Activated T-cell treated with anti-CD3 and anti-CD28 coated beads for 48 hours (primary cell): ENCODE data around the gene SKIDA1.

ENCODE experiments used
- DNase-seq: peaks from one replicate; pipeline ENCODE4 v3.0.0-alpha.2; 2020; ENCODE audit warnings: low read depth

The SKIDA1 gene

GRCh38 chr10:21517134-21518031 is 8.1 kb downstream of the SKIDA1 start:
- DNase-seq, result peak; percentile 41

DNA sequence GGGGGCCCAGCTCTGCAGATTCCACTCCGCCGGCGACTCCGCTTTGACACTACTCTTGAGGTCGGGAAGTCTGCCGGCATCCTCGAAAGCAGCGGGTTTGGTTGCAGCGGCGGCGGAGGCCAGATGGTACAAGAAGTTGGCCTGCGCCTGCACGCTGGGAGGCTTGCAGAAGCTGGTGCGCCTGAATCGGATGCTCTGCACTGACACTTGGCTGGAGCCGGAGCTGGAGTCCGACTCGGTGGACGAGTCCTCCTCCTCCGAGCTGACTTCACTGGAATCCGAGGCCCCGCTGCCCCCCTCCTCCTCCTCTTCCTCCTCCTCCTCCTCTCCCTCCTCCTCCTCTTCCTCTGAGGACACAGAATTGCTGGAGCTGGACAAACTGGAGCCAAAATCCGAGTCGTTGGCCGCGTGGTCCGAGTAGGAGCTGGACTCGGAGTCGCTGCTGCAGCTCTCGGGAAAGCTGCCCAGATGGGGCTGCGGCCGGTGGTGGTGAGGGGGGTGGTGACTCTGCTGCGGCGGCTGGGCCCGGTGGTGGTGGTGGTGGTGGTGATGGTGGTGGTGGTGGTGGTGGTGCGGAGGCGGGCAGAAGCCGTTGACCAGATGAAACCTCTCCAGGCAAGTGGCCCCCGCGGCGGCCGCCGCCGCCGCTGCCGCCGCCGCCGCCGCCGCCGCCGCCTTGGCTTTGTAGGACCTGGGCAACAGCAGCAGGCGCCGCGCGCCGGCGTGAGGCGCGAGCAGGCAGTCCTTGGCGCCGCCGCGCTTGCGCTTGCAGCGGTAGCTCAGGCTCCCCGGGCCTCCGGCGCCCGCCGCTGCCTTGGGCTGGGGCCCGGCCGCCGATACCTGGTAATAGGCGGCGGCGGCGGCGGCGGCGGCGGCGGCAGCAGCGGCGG is 9.0 kb downstream of the SKIDA1 start:
- peak; percentile 51 for DNase-seq

DNA sequence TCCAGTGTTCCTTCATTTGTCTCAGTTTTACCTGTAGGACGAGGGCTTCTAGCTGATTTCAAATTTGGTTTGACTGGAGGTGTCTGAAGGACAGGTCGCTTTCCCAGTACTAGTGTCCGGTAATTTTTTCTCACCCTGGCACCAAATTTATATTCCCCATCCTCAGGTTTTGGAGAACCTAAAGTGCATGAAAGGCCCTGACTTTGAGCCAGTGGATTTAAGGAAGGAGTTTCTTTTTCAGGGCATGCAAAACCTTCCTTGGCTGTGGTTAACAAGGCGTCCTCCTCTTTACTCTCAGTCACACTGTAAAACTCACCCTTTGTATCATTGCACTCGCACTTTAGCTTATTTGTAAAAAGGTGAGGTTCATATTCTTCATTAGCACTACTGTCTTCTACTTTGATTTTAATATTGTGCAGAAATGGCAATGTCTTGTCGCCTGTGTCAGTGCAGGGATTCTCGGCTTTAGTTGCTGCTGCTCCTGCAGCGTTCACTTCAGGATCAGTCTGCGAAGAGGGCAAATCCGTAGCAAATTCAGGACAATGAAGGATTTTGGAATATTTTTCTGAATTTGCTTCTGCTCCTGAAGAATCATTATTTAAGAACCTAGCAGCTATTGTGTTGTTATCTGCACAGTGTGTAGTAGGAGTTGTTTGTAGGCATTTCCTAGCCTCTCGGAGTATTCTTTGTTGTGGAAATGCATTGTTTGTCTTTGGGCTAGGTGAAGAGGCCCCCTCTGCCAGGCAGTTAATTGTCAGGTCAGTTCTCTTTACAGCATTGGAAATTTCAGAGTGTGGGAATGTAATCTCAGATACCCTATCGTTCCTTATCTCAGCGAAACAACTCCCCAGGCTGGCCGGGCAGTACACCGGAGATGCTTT is 9.9 kb downstream of the SKIDA1 start:
- no peak for DNase-seq

- DNase-seq, result no peak
These were observed 10.6 kb downstream of the SKIDA1 start for GRCh38 chr10:21514818-21515351.

DNA sequence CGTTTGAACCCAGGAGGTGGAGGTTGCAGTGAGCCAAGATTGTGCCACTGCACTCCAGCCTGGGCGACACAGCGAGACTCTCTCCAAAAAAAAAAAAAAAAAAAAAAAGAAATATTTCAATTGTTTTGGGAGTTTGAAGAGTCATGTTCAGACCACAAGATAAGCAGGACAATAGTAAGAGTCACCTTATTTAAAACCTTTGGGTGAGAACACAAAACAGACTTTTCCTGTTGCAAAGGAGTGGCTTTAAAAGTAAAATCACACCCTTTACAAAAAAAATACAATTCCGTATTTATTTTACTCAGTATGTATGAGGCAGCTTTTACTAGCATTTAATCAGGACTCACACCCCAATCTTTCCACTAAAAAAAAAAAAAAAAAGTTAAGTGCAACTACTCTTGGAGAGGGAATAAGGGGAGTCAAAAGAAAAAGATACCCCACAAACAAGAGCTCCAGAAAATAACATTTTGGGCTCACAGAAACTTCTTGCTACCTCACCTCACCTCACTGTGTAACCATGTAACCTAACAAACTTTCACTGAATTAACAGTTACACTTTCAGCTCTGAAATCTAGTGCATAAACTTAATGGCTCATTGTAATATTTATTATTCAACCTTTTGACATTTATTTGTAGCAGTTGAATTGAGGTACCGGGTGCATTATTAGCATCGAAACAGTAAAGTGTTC is 11.2 kb downstream of the SKIDA1 start:
- DNase-seq, result no peak

- DNase-seq, result no peak
These were observed 12.1 kb downstream of the SKIDA1 start for GRCh38 chr10:21513405-21513788.

GRCh38 chr10:21512573-21513404 is 12.7 kb downstream of the SKIDA1 start:
- no peak for DNase-seq

GRCh38 chr10:21511946-21512572 is 13.4 kb downstream of the SKIDA1 start:
- DNase-seq, result no peak

DNA sequence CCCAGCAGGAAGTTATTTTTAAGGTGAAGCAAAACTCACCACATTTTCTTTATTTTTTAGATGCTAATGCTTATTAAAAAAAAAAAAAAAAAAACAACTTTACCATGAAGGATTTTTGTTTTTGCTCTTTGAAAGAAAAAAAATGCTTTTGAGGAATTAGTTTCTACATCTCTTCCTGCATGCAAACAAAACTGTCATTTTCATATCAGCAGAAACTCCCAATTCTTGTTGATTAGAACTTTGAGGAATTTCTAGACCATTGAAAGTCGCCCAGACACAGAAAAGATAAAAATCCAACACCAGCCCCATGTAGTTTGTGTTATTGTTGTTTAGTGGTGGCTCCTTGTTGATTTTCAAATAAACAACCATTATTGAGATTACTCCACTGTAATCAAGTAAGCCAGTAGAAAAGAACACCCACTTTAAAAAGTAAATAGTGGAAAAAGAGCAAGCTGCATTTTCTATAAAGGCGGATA is 14.3 kb downstream of the SKIDA1 start:
- no peak for DNase-seq

DNA sequence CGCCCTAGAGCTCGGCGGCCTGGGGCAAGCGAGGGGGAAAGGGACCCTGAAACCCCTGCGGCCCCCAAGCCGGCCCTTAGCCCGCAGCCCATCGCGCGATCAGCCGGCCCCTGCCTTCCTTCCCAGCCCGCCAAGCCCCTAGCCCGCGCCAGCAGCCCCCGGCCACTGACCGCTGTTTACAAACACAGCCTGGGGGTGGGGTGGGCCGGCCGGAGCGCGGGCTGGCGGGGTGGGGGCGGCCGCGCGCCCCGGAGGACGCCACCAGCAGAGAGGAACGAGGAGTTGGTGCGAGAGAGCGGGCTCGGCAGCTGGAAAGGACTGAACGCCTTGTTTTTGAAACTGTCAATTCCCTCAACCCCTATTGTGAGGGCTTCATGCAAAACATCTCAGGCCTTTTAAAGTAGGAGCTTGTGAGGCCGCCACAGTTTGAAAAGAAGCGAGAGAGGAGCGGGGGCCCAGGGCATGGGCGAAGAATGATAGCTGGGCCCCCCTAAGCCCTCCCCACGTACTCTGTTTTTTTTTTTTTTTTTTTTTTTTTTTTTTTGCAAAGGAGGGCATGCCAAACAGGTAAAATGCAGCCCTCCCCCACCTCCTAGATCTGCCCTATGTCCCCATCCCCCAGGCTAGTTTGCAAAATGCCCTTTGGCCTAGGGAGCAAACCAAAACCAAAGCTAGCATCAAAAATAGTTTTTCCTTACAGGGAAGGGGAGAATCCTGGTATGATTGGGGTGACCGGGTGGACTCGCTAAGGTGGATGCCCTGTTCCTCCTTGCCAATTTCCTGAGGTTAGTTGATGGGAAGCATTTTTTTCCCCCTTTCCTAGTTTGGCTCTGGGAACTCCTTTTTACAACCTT is 15.0 kb downstream of the SKIDA1 start:
- no peak for DNase-seq

DNA sequence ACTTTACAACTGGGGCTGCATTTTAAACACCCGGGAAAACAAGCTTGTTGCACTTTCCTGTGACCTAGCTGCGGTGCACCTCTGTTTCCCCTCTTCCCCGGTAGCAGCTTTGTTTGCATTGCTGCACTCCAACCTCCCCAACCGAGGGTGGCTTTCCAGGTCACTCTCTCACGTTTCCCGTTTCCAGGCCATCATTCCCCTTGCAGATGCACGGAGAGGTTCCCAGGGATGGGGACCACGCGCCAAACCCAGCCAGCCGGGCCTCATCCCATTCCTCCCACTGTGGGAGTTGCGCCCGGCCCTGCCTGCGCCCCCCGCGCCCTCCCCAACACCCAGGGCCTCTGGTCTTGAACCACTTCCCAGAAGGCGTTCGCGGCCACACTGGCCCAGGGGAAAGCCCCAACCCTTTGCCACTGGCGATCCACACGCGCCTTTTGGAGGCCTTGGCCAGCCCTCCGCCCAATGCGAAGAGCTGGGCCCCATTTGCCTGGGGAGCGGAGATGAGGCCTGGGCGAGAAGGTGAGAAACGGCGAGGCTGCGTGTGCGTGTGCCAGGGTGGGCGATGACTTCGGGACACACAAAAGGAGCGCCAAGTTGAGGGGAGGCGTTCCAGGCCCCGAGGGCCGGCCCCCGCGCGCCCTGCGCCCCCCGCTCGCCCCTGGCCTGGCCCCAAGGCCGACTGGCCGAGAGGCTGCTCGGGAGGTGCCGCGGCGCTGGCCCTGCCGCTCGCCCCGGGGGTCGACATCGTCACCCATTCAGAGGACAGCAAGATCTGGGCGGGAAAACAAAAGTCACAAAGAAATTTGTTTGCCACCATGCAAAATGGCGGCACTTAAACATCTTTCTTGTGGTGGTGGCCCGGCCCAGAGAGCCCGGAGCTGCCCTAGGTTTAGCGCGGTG is 15.9 kb downstream of the SKIDA1 start:
- no peak for DNase-seq

DNA sequence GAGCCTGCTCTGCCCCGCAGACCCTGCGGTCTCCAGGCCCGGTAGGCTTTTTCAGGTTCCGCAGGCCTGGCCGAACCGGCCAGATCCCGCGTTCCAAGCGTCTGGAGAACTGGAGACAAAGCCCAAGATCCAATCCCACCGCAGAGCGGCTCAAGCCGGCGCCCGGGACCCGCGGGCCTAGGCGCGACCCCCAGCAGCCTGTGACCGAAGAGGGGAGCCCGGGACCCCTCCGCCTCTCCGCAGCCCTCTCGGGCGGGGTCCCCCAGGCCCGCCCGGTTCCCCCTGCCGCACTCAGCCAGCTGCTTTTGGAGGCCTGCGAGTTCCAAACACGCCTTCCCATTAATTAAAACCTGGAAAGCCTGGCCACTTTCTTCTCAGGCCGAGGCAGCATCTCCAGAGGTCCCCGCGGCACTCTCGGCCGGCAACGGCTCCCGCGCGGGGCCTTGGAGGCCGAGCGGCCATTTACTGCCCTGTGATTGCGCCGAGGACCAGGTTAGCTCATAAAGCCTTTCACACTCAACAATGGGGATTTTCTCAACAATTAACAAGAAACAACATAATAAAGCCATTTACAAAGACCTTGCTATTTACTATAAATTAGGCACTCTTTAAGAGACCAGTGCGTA is 16.7 kb downstream of the SKIDA1 start:
- DNase-seq, result no peak

DNA sequence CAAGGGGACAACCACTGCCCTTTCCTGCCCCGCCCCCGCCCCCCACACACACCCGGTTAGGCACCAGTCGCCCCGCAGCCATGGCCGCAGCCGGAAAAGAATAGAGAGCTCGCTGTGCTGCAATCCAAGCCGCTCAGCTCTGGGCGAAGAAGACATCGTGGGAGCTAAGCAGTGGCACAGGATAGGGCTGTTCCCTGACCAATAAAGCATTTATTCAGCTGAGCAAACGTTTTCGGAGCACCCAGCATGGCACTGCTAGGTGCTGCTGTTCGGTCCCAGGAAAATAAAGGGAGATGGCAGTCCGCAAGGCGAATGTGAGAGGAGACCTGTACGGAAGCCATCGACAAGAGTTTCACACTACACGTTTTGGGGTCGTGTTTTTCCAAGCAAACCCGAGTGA is 18.3 kb downstream of the SKIDA1 start:
- no peak for DNase-seq

GRCh38 chr10:21506351-21506750 is 19.1 kb downstream of the SKIDA1 start:
- DNase-seq, result no peak

DNA sequence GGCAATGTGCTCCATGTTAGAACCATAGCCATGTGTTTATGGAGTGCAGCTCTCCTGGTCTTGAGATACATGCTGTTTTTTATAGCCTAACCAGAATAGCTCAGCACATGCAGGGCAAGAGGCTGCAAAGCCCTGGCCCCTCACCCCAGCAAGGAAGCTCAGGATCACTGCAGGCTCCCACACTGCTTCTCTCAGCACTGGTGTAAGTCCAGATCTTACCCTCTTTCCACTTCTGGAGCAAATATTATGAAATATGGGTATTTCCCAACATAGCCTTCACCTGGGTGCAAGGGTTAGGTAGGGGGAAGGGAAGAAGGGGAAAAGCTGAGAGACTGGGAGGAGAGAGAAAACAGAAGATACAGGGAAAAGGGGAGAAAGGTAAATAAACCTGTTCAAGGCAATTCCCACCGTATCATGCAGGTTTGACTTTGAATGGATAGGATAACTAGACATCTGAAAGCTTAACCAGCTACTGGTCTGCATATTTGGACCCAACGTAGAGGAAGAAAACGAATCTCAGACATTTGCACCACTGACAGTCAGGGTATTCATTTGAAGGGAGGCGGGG is 19.7 kb downstream of the SKIDA1 start:
- no peak for DNase-seq

DNA sequence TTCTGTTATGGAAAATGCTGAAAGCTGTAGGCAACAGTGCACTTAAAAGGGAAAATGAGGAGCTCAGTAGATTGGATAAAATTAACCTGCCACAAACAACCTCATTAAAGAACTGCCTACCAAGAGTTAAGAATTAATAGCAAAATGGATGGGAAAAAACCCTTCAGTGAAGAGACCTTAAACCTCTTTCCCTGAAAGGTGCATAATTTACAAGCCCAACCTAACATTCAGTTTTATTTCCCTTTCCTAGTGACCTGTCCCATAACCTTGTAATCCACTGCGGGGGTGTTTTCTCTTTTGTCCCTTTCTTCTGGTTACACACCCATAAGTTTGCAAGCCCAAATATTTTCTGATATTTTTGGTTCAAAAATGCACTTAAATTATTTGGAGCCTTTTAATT is 21.9 kb downstream of the SKIDA1 start:
- no peak for DNase-seq

- no peak for DNase-seq
These were observed 23.1 kb downstream of the SKIDA1 start for GRCh38 chr10:21502348-21502740.
